Neuron (in vitro differentiated cells): ENCODE measurements around the gene ADD1.

Experiments
- H2AFZ ChIP-seq: one replicate; pipeline ENCODE4 v1.6.1; 2013; ENCODE audit warnings: low read depth, mild to moderate bottlenecking, inconsistent platforms, low read length, moderate library complexity
- H3K27me3 ChIP-seq: one replicate; pipeline ENCODE4 v1.6.1; 2013; ENCODE audit warnings: low read length; ENCODE audit not compliant: insufficient read depth
- H3K36me3 ChIP-seq: one replicate; pipeline ENCODE4 v1.6.1; 2013; ENCODE audit warnings: low read length; ENCODE audit not compliant: insufficient read depth
- H3K4me1 ChIP-seq: one replicate; pipeline ENCODE4 v1.6.1; 2013; ENCODE audit warnings: low read length; ENCODE audit not compliant: insufficient read depth
- H3K4me3 ChIP-seq: 2 replicates; pipeline ENCODE4 v1.5.1; 2013; ENCODE audit warnings: mild to moderate bottlenecking, low read length, moderate library complexity
- H3K9me3 ChIP-seq: one replicate; pipeline ENCODE4 v1.6.1; 2013; ENCODE audit warnings: low read length

Gene ADD1

GRCh38 chr4:2859514-2859913 is 15.9 kb downstream of the ADD1 start:
- Histone ChIP-seq H3K36me3 (peaks cover 7% of the 10 kb centered on the region), H3K4me3 (no peak overlapping the region), H3K9me3 (no peaks in the 10 kb centered on the region), H3K27me3 (no peaks in the 10 kb centered on the region), H2AFZ (no peak overlapping the region), H3K4me1 (peaks cover 19% of the 10 kb centered on the region)

- Histone ChIP-seq H2AFZ (no peak overlapping the region), H3K36me3 (peaks cover 3% of the 10 kb centered on the region), H3K27me3 (no peaks in the 10 kb centered on the region), H3K9me3 (no peaks in the 10 kb centered on the region), H3K4me1 (peaks cover 19% of the 10 kb centered on the region), H3K4me3 (no peak overlapping the region)
Measured at GRCh38 chr4:2860391-2861348, 17.0 kb downstream of the ADD1 start.

- Histone ChIP-seq H3K27me3 (no peaks in the 10 kb centered on the region), H3K9me3 (no peaks in the 10 kb centered on the region), H3K4me1 (peaks cover 19% of the 10 kb centered on the region), H2AFZ (no peak overlapping the region), H3K4me3 (no peak overlapping the region), H3K36me3 (peaks cover 3% of the 10 kb centered on the region)
Measured at GRCh38 chr4:2861631-2862436, 18.2 kb downstream of the ADD1 start.

- H3K9me3 ChIP-seq, result no peaks in the 10 kb centered on the region
- H3K4me3 ChIP-seq, result no peak overlapping the region
- peaks cover 2% of the 10 kb centered on the region for H3K36me3 ChIP-seq
- no peak overlapping the region for H2AFZ ChIP-seq
- H3K4me1 ChIP-seq, result peaks cover 19% of the 10 kb centered on the region
- no peaks in the 10 kb centered on the region for H3K27me3 ChIP-seq
Measured at GRCh38 chr4:2862528-2862927, 18.9 kb downstream of the ADD1 start.

GRCh38 chr4:2863649-2864048 is 20.0 kb downstream of the ADD1 start:
- H3K36me3 ChIP-seq, result no peaks in the 10 kb centered on the region
- H3K4me3 ChIP-seq, result no peak overlapping the region
- H3K4me1 ChIP-seq, result peaks cover 19% of the 10 kb centered on the region
- no peaks in the 10 kb centered on the region for H3K27me3 ChIP-seq
- no peak overlapping the region for H2AFZ ChIP-seq
- no peaks in the 10 kb centered on the region for H3K9me3 ChIP-seq

GRCh38 chr4:2865196-2865780 is 21.6 kb downstream of the ADD1 start:
- no peaks in the 10 kb centered on the region for H3K9me3 ChIP-seq
- H3K4me1 ChIP-seq, result peaks cover 25% of the 10 kb centered on the region
- H3K27me3 ChIP-seq, result no peaks in the 10 kb centered on the region
- no peaks in the 10 kb centered on the region for H3K36me3 ChIP-seq
- no peak overlapping the region for H2AFZ ChIP-seq
- H3K4me3 ChIP-seq, result no peak overlapping the region

GRCh38 chr4:2866160-2866861 is 22.7 kb downstream of the ADD1 start:
- H3K36me3 ChIP-seq, result no peaks in the 10 kb centered on the region
- H3K9me3 ChIP-seq, result no peaks in the 10 kb centered on the region
- H3K4me3 ChIP-seq, result no peak overlapping the region
- H3K4me1 ChIP-seq, result peaks cover 16% of the 10 kb centered on the region
- no peaks in the 10 kb centered on the region for H3K27me3 ChIP-seq
- H2AFZ ChIP-seq, result no peak overlapping the region

GRCh38 chr4:2866891-2867290 is 23.2 kb downstream of the ADD1 start:
- H3K36me3 ChIP-seq, result no peaks in the 10 kb centered on the region
- no peak overlapping the region for H2AFZ ChIP-seq
- no peak overlapping the region for H3K4me3 ChIP-seq
- H3K9me3 ChIP-seq, result no peaks in the 10 kb centered on the region
- H3K4me1 ChIP-seq, result peaks cover 17% of the 10 kb centered on the region
- no peaks in the 10 kb centered on the region for H3K27me3 ChIP-seq

- H2AFZ ChIP-seq, result no peak overlapping the region
- peaks cover 11% of the 10 kb centered on the region for H3K4me1 ChIP-seq
- H3K36me3 ChIP-seq, result no peaks in the 10 kb centered on the region
- H3K4me3 ChIP-seq, result no peak overlapping the region
- H3K27me3 ChIP-seq, result no peaks in the 10 kb centered on the region
- H3K9me3 ChIP-seq, result no peaks in the 10 kb centered on the region
Measured at GRCh38 chr4:2867758-2868491, 24.3 kb downstream of the ADD1 start.

GRCh38 chr4:2868877-2869487 is 25.3 kb downstream of the ADD1 start:
- Histone ChIP-seq H3K4me1 (peaks cover 9% of the 10 kb centered on the region), H3K9me3 (no peaks in the 10 kb centered on the region), H3K27me3 (no peaks in the 10 kb centered on the region), H2AFZ (no peak overlapping the region), H3K4me3 (no peak overlapping the region), H3K36me3 (no peaks in the 10 kb centered on the region)

GRCh38 chr4:2869659-2870058 is 26.0 kb downstream of the ADD1 start:
- Histone ChIP-seq H3K4me3 (no peak overlapping the region), H2AFZ (no peak overlapping the region), H3K27me3 (no peaks in the 10 kb centered on the region), H3K9me3 (no peaks in the 10 kb centered on the region), H3K4me1 (peaks cover 9% of the 10 kb centered on the region), H3K36me3 (no peaks in the 10 kb centered on the region)

GRCh38 chr4:2870082-2870481 is 26.4 kb downstream of the ADD1 start:
- peaks cover 9% of the 10 kb centered on the region for H3K4me1 ChIP-seq
- no peak overlapping the region for H2AFZ ChIP-seq
- H3K36me3 ChIP-seq, result no peaks in the 10 kb centered on the region
- no peaks in the 10 kb centered on the region for H3K27me3 ChIP-seq
- no peaks in the 10 kb centered on the region for H3K9me3 ChIP-seq
- no peak overlapping the region for H3K4me3 ChIP-seq
